Fibroblast of lung (primary cell): ENCODE data around the gene EFNB1.

Experiments used
- CTCF ChIP-seq, 2 donors: IDR thresholded peaks in 1 of 2; conservative IDR thresholded peaks in 1 of 2; 1 replicate in 1 of 2; 2 replicates in 1 of 2; pipeline ENCODE4 v1.5.1; 2011 to 2012; ENCODE audit warnings: low read length in 2 of 2, control low read depth in 1 of 2, inconsistent platforms in 1 of 2, low read depth in 1 of 2, mild to moderate bottlenecking in 1 of 2
- EZH2 ChIP-seq: IDR thresholded peaks from 2 replicates; pipeline ENCODE4 v1.5.1; 2012; ENCODE audit warnings: low read length, control low read depth, mild to moderate bottlenecking; ENCODE audit errors: missing control alignments

GRCh38 chrX:68833448-68833805 is 4.6 kb downstream of the EFNB1 start:
- no peak for TF ChIP-seq CTCF (conservative IDR thresholded peaks at IDR 0.05 in 1 of 2, IDR thresholded peaks at IDR 0.05 in 1 of 2; ENCODE audit: low read depth in 1 of 2, low read length in 2 of 2)
- TF ChIP-seq EZH2 = no peak
